G401 (cell line): Measurements from ENCODE around the gene RHBDF1. TPM values are rescaled to one million over a fixed set of nuclear protein-coding genes. Genes with fewer than 3 reads are reported as not detected.
"Not testable (repeated sequence)": the region's sequence is repeated elsewhere in the genome, so short reads cannot be mapped to it uniquely, and the experiment has no call there.

Experiments
- DNase-seq: peaks from one replicate; pipeline ENCODE4 v3.0.0-alpha.2; 2015; ENCODE audit warnings: low spot score
- in situ Hi-C: cut with HindIII; loops from 2 replicates; pipeline ENCODE4 v1.10.0; 2016; ENCODE audit warnings: low sequenced_read_pairs, mixed read lengths
- total RNA-seq: library from RNA; depleted of rRNA; stranded (reverse); fragments of >200 nt; shearing (Covaris generic); gene quantifications from 2 replicates; pipeline ENCODE4 v1.2.3, GENCODE V29; 2014

The RHBDF1 gene
- total RNA-seq, 1 experiment from 2014 or later: 24.9 TPM

- DNase-seq: no peak
- in situ Hi-C loops: no loop called here
Measured at GRCh38 chr16:43294-43693, 29.1 kb downstream of the RHBDF1 start.

DNA sequence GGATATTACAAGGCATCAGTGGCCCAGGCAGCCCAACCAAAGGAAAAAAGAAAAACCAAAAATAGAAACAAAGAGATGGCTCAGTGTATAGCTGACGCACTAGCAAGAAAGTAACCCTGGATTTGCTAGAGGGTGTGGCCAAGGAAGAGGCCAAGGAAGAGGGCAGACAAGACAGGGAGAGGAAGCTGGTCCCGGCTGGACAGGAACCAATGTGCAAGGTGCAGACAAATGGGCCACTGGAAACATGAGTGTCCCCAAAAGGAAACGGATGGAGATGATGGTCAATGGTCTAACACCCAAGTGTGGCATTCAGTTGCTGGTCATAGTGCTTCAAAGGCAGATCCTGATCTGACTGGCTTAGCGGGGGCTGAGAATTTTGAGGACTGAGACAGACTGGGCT, 29.7 kb downstream of the RHBDF1 start:
- DNase-seq: no peak
- in situ Hi-C loops: no loop called here

GRCh38 chr16:42069-42457, 30.4 kb downstream of the RHBDF1 start:
- in situ Hi-C loops: no loop called here
- DNase-seq: no peak

DNA sequence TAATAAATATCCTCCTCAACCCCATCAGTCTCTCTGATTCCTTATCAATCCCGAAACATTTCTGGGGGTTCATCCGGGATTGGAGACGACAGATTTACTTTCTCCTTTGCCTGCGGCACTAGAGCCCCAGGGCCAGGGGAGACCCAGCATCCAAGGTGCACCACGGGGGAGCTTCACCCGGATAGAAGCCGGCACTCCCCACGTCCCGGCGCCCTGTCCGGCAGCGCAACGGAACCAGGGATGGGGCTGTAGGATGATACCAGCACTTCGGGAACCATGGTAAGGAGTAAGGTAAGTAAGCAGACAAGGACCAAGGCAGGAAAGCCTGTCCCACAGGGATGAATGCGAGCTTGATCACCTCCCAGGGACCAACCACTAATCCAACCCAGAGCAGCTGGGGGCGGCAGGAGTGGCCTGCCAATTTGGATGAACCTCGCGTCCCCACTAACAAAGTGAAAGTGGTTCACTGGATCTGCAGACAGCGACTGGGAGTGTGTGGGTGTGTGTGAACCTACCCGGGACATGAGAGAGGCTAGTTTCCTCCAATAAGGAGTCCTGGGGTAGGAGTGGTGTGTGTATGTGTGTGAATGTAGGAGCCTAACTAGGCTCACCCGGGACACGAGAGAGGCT, 30.9 kb downstream of the RHBDF1 start:
- in situ Hi-C loops: no loop called here
- DNase-seq: no peak

DNA sequence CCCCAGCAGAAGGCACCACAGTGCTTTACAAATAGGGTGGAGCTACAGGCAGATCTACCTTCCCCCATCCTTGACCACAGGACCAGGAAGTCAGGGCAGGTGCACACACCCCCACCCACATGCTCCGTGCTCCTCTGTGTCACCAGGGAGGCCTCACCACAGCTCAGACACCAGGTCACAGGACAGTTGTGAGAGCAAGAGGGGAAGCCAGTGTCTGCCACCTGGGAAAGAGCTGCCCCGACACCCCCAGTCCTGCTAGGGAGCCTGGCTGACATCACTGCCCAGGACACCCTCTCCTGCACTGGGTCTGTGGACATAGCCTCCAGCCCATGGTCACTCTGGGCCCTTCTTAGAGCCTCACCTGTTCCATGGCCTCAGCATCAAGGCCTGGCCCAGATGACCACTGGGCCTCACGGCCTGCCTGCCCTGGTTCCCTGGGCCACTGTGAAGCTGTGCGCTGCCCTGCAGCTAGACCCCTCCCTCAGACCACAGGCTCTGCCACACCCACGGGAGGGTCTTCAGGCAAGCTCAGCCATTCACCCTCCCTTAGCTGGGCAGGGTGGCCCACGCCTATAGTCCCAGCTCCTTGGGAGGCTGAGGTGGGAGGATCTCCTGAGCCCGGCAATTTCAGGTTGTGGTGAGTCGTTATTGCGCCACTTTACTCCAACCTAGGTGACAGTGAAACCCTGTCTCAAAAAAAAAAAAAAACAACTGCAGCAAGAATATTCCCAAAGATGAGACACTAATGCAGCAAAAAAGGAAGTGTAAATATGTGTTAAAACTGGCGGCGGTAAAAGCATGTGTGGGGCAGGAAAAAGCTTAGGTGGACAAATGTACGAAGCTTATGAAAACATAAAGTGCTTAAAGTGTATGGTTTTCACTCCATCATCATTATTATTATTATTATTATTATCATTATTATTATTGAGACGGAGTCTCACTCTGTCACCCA, 33.2 kb downstream of the RHBDF1 start:
- in situ Hi-C loops: no loop called here
- no peak for DNase-seq

- in situ Hi-C loops, DNase-seq: not testable (repeated sequence)
Measured at GRCh38 chr16:38206-38605, 34.2 kb downstream of the RHBDF1 start.

DNA sequence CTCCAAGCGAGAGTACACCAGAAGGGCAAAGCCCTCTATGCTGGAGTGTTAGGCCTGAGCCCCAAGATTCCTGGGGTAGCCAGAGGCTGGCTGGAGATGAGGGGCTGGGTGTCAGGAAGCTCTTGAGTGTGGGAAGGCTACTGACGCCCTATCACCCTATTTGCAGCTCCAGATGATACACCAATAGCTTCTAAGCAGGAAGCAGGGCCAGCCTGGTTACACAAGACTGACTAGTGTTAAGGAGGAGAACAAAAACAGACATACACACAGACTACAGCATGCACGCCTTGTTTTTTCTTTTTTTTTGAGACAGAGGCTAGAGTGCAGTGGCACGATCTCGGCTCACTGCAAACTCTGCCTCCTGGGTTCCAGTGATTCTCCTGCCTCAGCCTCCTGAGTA, 34.9 kb downstream of the RHBDF1 start:
- no peak for DNase-seq
- in situ Hi-C loops: no loop called here

DNA sequence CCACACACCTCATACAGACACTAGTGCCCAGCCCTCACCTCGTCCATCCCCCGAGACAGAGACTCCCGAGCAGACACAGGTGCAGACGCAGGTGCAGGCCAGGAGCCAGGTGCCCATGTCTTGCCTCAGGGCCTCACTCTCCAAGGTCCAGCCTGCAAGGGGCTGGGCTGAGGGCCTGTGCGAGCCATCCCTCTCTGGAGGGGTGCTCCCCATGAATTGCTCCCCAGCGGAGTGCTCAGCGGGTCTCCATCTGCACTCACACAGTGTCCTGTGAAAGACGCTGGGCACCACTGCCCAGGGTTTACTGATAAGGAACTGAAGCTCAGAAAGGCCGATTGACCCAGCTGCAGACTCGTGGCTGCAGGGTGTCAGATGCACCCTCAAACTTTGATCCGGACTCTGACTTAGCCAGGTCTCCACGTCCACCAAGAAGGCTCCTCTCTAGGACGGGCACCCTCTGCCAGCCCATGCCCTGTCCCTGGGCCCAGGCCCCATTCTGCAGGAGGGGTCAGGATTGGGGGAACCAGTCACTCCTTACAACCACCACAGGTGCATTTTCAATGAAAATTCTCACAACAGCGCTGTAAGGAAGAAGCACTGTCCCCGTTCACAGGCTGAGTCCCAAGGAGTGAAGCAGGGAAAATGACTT, 36.0 kb downstream of the RHBDF1 start:
- no peak for DNase-seq
- in situ Hi-C loops: no loop called here

GRCh38 chr16:35678-36305, 36.6 kb downstream of the RHBDF1 start:
- in situ Hi-C loops: no loop called here

DNA sequence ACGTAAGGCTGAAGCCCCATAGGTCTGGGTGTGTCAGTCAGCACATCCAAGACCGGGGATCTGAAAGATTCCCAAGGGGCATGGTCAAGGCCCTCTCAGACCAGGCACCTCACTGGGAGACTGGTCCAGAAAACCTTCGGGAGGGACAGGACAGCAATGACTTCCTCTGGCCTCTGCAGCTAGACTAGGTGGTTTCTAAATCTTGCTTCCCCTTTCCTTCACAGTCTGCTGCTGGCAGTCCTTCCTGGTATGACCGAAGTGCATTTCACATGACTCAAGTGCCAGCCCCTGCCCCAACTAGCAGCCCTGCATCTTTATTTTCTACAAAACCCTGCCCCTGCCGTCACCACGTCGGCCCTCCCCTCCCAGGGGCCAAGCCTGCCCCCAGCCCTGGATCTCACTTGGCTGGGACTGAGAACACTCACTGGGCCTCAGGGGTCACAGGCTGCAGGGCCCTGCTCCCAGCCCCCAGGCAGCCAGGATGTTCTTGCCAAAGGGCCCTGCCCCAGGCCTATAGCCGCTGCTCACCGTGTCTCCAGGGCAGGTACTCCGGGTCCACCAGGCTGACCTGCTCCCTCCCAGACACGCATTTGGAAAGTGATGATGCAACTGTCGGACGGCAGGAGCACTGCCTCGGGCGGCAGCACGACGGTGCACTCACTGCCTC, 37.3 kb downstream of the RHBDF1 start:
- no peak for DNase-seq
- in situ Hi-C loops: no loop called here

More at GRCh38 chr16:35678-36305, 36.6 kb downstream of the RHBDF1 start:
- DNase-seq: no peak

GRCh38 chr16:34648-34987, 37.8 kb downstream of the RHBDF1 start:
- in situ Hi-C loops: no loop called here

GRCh38 chr16:33877-34647, 38.4 kb downstream of the RHBDF1 start:
- in situ Hi-C loops: no loop called here
- no peak for DNase-seq

More at GRCh38 chr16:34648-34987, 37.8 kb downstream of the RHBDF1 start:
- no peak for DNase-seq

DNA sequence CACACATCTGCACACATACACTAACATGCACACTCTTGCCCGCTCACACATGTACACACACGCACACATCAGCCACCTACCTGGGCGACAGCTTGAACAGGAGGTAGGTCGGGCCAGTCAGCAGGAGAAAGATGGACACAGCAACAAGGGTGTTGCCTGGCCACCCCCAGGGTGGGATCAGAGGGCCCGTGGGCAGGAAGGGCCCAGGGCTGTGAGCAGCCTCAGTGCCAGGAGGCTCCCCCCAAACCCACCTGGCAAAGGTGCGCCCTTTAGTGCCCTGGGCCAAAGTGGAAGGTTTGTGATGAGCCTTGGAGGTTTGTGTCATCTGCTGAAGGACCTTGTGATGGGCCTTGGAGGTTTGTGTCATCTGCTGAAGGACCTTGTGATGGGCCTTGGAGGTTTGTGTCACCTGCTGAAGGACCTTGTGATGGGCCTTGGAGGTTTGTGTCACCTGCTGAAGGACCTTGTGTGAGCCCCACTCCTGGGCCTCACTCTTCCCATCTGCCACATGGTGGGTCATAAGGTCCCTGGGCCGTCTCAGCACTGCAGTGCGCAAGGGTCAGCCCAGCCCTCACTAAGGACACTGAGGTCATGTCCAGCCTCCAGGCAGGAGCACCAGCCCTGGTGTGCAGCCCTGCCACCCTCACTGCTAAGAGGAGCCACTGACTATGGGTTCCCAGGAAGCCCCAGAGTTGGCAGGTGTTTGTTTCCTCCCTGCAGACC, 39.1 kb downstream of the RHBDF1 start:
- DNase-seq, in situ Hi-C loops: not testable (repeated sequence)

DNA sequence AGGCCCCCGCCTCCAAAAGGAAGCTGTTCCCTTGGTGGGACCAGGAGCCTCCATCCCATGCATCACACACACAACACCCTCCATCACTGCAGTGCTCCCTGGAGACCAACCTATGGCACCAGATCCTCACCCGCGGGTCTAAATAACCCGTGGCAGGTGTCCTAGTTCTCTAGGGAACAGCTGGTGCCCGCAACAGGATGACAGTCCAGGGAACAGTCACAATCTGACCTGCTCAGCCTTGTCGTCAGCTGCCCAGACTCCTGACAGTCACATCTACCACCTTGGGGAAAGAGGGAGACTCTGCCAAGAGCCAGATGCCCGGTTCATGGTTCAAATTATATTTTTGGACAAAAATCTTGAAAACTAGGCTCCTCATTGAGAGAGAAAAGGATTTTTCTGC, 41.8 kb downstream of the RHBDF1 start:
- DNase-seq, in situ Hi-C loops: not testable (repeated sequence)

- in situ Hi-C loops, DNase-seq: not testable (repeated sequence)
Measured at GRCh38 chr16:25926-26348, 46.5 kb downstream of the RHBDF1 start.

- DNase-seq: not testable (repeated sequence)
Measured at GRCh38 chr16:24151-24550, 48.3 kb downstream of the RHBDF1 start.

GRCh38 chr16:20886-21285, 51.5 kb downstream of the RHBDF1 start:
- in situ Hi-C loops, DNase-seq: not testable (repeated sequence)

More at GRCh38 chr16:24151-24550, 48.3 kb downstream of the RHBDF1 start:
- in situ Hi-C loops: not testable (repeated sequence)
